AG10803 (cell line): ENCODE data around the gene THSD7A.

ENCODE experiments used
- DNase-seq: peaks from one replicate; pipeline ENCODE4 v3.0.0; 2010; ENCODE audit warnings: low read depth
- H3K4me3 ChIP-seq: 2 replicates; pipeline ENCODE4 v1.5.1; 2011; ENCODE audit warnings: mild to moderate bottlenecking, low read length, control low read depth
- CTCF ChIP-seq: conservative IDR thresholded peaks from 2 replicates; pipeline ENCODE4 v1.5.1; 2011; ENCODE audit warnings: mild to moderate bottlenecking, low read length, control low read depth, inconsistent platforms

The THSD7A gene

GRCh38 chr7:11430112-11430511 lies 401.9 kb downstream of the THSD7A start:
- TF ChIP-seq CTCF = no peak
- H3K4me3 ChIP-seq = no peak overlapping the region
- DNase-seq = no peak

GRCh38 chr7:11428877-11429581 lies 403.0 kb downstream of the THSD7A start:
- no peak for TF ChIP-seq CTCF
- DNase-seq = no peak
- no peak overlapping the region for H3K4me3 ChIP-seq

- TF ChIP-seq CTCF = peak; percentile 81
- H3K4me3 ChIP-seq = no peak overlapping the region
- DNase-seq = peak; percentile 63
These were observed 404.2 kb downstream of the THSD7A start for GRCh38 chr7:11427686-11428273.

GRCh38 chr7:11424006-11424405 lies 408.0 kb downstream of the THSD7A start:
- no peak overlapping the region for H3K4me3 ChIP-seq
- TF ChIP-seq CTCF = no peak
- no peak for DNase-seq

GRCh38 chr7:11420049-11420448 lies 411.9 kb downstream of the THSD7A start:
- H3K4me3 ChIP-seq = no peak overlapping the region
- DNase-seq = no peak
- TF ChIP-seq CTCF = no peak

GRCh38 chr7:11416641-11417458 lies 415.1 kb downstream of the THSD7A start:
- TF ChIP-seq CTCF = no peak
- H3K4me3 ChIP-seq = no peak overlapping the region
- DNase-seq = no peak
